NCI-H1436 (cell line): ENCODE data around the gene CDA.
A peak's percentile ranks its signal among the peaks of the same experiment; 100 is the strongest.

Experiments used
- DNase-seq: peaks from one replicate; lab custom pipeline; 2025; lab: John Stamatoyannopoulos, UW

Gene CDA

DNA sequence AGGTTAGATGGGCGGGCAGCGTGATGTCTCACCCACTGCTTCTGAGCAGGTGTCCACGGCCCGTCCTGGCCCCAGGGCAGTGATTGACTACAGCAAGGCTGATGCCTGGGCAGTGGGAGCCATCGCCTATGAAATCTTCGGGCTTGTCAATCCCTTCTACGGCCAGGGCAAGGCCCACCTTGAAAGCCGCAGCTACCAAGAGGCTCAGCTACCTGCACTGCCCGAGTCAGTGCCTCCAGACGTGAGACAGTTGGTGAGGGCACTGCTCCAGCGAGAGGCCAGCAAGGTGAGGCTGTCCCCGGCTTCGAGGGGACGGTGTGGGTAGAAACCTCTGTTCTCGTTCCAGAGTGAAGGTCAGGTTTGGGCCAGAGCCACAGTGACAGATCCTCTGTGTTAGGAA lies 60.0 kb downstream of the CDA start:
- no peak for DNase-seq

DNA sequence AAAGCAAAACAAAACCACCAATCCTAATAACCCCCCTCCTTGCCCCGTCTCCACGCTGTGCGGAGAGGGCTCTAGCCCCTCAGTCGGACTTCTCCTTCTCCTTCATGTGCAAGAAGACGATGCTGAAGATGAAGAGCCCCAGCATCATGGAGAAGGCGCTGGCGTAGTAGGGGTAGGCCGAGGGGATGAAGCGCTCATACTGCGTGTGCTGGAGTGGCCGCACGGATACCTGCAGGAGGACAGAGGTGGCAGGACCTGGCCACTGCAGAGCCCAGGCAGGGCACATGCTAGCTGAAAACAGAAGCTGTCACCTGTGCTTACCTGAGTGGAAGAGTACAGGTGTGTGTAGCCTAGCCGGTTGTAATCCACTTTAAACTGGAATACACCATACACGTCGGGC lies 63.4 kb downstream of the CDA start:
- no peak for DNase-seq

DNA sequence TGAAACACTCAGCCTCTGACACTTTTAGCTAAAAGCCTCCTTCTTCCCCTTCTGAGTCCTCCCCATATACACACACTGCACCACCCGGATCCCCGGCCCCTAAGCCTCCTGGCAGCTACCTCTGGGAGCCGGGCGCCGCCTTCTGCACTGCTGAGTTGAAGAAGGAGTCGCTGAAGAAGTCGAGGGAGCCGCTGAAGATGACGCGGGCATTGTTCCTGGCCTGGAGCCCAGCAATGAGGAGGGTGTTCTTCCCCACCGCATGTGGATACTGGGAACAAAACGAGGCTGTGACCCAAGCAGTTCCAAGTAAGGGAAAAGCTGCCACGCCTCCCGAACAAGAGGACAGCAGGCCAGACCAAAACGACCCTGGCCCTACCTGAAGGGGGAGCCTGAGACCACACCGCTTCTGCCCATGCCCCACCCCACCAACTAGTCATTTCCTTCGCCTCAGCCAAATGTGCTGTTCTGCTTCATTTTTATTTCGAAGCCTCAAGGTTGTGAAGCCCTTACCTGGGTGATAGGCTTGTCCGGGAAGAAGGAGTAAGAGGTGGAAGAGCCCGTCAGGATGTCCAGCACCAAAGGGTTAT lies 65.3 kb downstream of the CDA start:
- DNase-seq, result no peak

- no peak for DNase-seq
Measured at GRCh38 chr1:20657024-20657423, 68.1 kb downstream of the CDA start.

GRCh38 chr1:20658166-20658915 lies 69.4 kb downstream of the CDA start:
- DNase-seq, result no peak

DNA sequence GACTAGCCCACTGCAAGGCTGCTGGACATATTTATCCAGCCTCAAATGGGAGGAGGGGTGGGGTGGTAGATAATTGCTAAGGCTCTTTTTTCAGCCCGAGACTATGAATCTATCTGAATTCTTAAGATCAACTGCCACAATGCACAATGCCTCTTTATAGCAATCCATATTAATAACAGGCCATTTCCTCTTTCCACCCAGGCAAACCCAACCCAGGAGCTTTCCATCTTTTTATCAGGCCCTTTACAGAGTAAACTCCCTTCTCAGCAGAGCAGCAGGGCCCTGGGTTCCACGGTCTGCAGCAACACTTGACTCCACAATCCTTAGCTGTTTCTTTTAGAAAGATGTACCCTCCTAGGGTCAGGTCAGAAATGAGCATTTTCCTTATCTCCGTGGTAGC lies 71.5 kb downstream of the CDA start:
- DNase-seq, result no peak

DNA sequence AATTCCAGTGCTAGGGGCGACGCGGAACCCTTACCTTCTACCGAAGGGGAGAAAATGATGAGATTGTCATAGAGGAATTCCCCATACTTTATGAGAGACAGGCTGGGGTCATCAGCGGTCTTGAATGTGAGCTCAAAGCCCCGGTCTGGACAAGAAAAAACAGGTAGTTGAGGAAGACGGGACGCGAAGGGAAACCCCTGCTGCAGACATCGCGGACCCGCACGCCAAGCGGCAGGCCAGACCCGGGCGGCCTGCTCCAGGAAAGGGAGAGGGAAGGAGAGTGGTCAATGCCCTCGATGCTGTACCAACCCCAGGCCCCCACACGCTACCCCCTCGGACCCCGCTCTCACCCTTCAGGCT lies 71.9 kb downstream of the CDA start:
- no peak for DNase-seq

- peak; percentile 97 for DNase-seq
Measured at GRCh38 chr1:20661207-20662109, 72.6 kb downstream of the CDA start, which contains the start of gene DDOST. Gene DDOST (minus strand): TSS chr1:20661369. CDS start chr1:20661350, 19 bp downstream.

DNA sequence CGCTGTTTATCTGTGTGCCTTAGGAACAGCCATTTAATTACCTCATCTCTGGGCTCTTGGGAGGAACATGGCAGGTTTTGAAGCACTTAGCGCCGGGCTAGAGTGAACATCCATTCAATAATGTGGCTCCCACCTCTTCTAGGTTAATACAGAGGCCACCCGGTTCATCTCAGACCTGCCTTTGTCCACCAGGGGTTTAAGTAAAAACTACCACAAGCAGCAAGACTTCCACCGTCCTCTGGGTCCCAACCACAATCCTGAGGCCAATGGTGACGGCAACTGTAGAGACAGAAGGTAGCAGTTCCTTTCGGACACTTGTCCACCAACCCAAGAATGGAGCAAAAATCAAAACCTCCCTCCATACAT lies 73.2 kb downstream of the CDA start:
- DNase-seq, result no peak

DNA sequence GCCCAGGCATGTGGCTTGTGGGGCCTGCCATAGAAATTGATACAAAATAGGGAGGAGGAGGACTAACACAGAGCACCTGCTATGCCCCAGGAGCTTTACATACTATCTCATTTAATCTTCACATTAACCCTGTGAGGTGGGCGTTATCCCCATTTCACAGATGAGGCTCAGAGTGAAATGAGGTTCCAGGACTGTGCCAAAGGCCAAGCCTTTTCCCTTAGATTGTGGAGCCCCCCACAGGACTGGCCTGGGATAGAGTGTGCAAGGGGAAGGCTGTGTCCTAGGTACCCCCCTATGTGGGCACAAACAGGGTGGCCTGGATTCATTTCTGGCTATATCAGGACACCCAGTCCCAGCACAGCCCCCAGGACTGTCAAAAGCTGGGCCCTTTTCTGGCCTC lies 74.5 kb downstream of the CDA start:
- DNase-seq, result no peak

DNA sequence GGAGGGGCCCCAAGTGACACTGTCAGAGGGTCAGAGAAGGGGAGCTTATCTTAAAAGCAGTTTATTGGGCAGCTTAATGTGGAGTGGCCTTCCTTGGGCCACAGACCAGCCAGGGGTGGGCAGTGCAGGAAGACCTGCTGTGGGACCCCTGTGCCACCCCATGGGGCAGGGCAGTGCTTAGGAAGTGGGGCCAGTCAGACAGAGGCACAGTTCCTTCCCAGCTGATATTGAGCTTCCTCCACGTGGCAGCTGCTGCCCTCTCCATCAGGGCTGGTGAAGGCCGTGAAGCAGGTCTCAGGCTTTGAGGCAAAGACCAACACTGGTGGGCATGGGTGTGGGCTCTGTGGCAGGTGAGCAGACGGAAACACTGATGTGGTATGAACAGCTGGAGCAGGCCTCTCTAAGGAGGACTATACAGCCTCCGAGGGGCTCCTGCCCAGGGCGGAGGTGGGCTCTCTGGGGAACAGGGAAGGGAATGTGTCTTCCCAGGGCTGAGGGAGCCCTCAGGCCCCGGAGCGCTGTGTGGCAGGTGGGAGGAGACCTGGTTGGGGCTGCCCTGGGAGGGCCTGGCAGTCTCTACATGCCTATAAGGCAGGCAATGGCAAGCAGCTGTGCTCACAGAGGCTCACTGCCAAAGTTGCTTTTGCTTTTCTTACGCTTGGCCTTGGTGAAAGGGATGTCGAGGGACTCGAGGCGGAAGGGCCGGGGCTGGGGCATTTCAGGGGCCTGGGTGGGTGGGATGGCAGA lies 75.2 kb downstream of the CDA start:
- DNase-seq, result no peak

DNA sequence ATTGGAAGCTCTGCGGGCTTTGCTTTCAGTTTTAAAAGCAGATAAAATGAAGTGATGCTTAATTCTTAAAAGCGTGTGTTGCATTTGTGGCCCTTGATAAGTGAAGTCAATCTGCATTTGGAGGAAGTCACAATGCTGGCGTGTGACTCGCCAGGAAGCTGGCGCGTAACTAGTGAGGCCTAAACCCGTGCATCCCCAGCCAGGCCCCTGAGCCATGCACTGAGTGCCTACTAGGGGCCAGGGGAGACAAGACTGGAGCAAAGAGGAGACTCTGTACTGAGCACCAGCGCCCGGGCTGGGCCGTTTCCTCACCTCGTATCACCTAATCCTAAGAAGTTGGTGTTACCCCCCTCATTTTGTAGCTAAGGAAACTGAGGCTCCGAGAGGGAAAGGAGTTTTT lies 76.8 kb downstream of the CDA start:
- DNase-seq, result no peak

GRCh38 chr1:20666146-20666545 lies 77.2 kb downstream of the CDA start:
- no peak for DNase-seq

- DNase-seq, result no peak
Measured at GRCh38 chr1:20666804-20667203, 77.9 kb downstream of the CDA start.
